PFSK-1 (cell line): ENCODE measurements around the gene FRRS1L.

Source experiments
- FOXP2 ChIP-seq: optimal IDR thresholded peaks from 2 replicates; pipeline ENCODE3; 2011; ENCODE audit warnings: borderline replicate concordance, control low read depth, inconsistent platforms; ENCODE audit not compliant: insufficient read depth; ENCODE audit errors: extremely low read length, extremely low read depth
- POLR2AphosphoS5 ChIP-seq: IDR thresholded peaks from 2 replicates; pipeline ENCODE4 v1.6.1; 2012; ENCODE audit warnings: low read depth, mild to moderate bottlenecking, control low read depth, low read length, moderate library complexity
- SIN3A ChIP-seq: IDR thresholded peaks from 2 replicates; pipeline ENCODE4 v1.6.1; 2012; ENCODE audit warnings: mild to moderate bottlenecking, low read length, moderate library complexity, borderline replicate concordance; ENCODE audit not compliant: insufficient read depth
- TAF1 ChIP-seq: IDR thresholded peaks from 2 replicates; pipeline ENCODE4 v1.6.1; 2012; ENCODE audit warnings: low read length, control low read depth, borderline replicate concordance; ENCODE audit not compliant: insufficient read depth
- TF ChIP-seq, protein P1 (sequence below), 2 experiments: IDR thresholded peaks; 2 replicates each; pipeline versions ENCODE4 v1.6.1 to v1.8.0; 2011 to 2012; ENCODE audit warnings: low read depth in 2 of 2, low read length in 2 of 2, control low read depth in 1 of 2, inconsistent platforms in 1 of 2, mild to moderate bottlenecking in 1 of 2, moderate library complexity in 1 of 2; ENCODE audit not compliant: insufficient read depth in 1 of 2

The FRRS1L gene

GRCh38 chr9:109176386-109176785 is 9.3 kb upstream of the FRRS1L start:
- TF ChIP-seq TAF1, result no peak
- no peak for TF ChIP-seq FOXP2
- no peak for TF ChIP-seq SIN3A
- TF ChIP-seq, protein P1, sequence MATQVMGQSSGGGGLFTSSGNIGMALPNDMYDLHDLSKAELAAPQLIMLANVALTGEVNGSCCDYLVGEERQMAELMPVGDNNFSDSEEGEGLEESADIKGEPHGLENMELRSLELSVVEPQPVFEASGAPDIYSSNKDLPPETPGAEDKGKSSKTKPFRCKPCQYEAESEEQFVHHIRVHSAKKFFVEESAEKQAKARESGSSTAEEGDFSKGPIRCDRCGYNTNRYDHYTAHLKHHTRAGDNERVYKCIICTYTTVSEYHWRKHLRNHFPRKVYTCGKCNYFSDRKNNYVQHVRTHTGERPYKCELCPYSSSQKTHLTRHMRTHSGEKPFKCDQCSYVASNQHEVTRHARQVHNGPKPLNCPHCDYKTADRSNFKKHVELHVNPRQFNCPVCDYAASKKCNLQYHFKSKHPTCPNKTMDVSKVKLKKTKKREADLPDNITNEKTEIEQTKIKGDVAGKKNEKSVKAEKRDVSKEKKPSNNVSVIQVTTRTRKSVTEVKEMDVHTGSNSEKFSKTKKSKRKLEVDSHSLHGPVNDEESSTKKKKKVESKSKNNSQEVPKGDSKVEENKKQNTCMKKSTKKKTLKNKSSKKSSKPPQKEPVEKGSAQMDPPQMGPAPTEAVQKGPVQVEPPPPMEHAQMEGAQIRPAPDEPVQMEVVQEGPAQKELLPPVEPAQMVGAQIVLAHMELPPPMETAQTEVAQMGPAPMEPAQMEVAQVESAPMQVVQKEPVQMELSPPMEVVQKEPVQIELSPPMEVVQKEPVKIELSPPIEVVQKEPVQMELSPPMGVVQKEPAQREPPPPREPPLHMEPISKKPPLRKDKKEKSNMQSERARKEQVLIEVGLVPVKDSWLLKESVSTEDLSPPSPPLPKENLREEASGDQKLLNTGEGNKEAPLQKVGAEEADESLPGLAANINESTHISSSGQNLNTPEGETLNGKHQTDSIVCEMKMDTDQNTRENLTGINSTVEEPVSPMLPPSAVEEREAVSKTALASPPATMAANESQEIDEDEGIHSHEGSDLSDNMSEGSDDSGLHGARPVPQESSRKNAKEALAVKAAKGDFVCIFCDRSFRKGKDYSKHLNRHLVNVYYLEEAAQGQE (IDR thresholded peaks at IDR 0.05; ENCODE audit: insufficient read depth in 1 of 2, low read depth in 2 of 2, low read length in 2 of 2), result no peak
- no peak for TF ChIP-seq POLR2AphosphoS5

GRCh38 chr9:109172935-109173334 is 5.9 kb upstream of the FRRS1L start:
- TF ChIP-seq FOXP2 (no peak), SIN3A (no peak), TAF1 (no peak), POLR2AphosphoS5 (no peak)
- TF ChIP-seq, protein P1 (IDR thresholded peaks at IDR 0.05; ENCODE audit: insufficient read depth in 1 of 2, low read depth in 2 of 2, low read length in 2 of 2), result no peak

DNA sequence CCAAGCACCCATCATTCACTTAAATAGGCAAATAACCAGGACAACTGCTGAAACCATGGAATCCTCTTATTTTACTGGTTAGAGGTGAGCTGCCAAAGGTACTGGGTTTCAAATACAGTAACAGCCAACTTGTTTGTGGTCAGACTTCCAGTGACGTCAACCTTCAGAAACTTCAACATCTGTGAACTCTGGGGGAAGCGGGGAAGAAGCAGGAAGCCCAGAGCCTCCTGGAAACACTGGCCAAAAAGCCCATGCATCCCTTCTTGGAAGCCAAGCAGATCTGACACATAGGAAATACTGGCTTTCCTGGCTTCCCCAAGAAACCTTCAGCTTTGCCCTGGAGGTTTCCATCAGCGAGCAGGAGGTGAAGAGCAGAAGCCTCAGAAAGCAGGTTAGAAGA is 4.9 kb upstream of the FRRS1L start:
- TF ChIP-seq SIN3A (no peak), FOXP2 (no peak), TAF1 (no peak), POLR2AphosphoS5 (no peak)
- TF ChIP-seq, protein P1 (IDR thresholded peaks at IDR 0.05; ENCODE audit: insufficient read depth in 1 of 2, low read depth in 2 of 2, low read length in 2 of 2), result no peak

DNA sequence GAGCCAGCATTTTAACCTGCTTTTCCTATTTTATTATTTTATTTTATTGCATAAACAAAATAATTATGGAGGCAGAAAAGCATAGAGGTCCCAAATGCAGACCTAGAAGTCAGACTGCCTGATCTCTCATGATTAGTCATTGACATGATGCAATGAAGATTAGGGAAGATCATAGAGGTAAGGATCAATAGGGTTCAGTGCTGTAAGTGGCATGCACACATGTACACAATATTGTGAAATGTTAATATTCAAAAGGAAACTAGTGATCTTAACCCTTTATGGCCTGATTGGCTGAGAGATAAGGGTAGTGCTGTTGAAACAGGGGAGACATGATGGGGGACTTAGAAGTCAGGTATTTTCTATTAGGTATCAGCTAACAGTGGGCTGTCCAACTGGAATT is 1.1 kb upstream of the FRRS1L start:
- TF ChIP-seq, protein P1 (IDR thresholded peaks at IDR 0.05; ENCODE audit: insufficient read depth in 1 of 2, low read depth in 2 of 2, low read length in 2 of 2), result no peak
- no peak for TF ChIP-seq POLR2AphosphoS5
- no peak for TF ChIP-seq SIN3A
- TF ChIP-seq FOXP2, result no peak
- no peak for TF ChIP-seq TAF1

- TF ChIP-seq SIN3A (no peak), FOXP2 (no peak), TAF1 (no peak), POLR2AphosphoS5 (no peak)
- TF ChIP-seq, protein P1 (IDR thresholded peaks at IDR 0.05; ENCODE audit: insufficient read depth in 1 of 2, low read depth in 2 of 2, low read length in 2 of 2), result no peak
Measured at GRCh38 chr9:109167716-109168115, 667 bp upstream of the FRRS1L start.
